Mucosa of descending colon (tissue), 3 donors: Measurements from ENCODE around the gene SNRPD3. TPM values are rescaled to one million over a fixed set of nuclear protein-coding genes. Genes with fewer than 3 reads are reported as not detected.

Experiments
- ATAC-seq: fragments of 200-7000 bp; cut with Tn5 transposase; one replicate; pipeline ENCODE4 v1.9.1; 2020; ENCODE audit warnings: mild to moderate bottlenecking, moderate library complexity
- DNase-seq, 3 donors: peaks; one replicate each; pipeline ENCODE4 v3.0.0-alpha.2; 2020
- H3K36me3 ChIP-seq: fragments of 200-600 bp; one replicate; pipeline ENCODE4 v1.8.0; 2021; ENCODE audit warnings: low read depth, mild to moderate bottlenecking
- H3K4me1 ChIP-seq: fragments of 200-600 bp; one replicate; pipeline ENCODE4 v1.8.0; 2021; ENCODE audit warnings: low read depth, mild to moderate bottlenecking
- H3K4me3 ChIP-seq: fragments of 200-600 bp; one replicate; pipeline ENCODE4 v1.8.0; 2021; ENCODE audit warnings: mild to moderate bottlenecking
- H3K9me3 ChIP-seq: fragments of 200-600 bp; one replicate; pipeline ENCODE4 v1.8.0; 2021; ENCODE audit warnings: mild to moderate bottlenecking
- CTCF ChIP-seq: fragments of 200-600 bp; IDR thresholded peaks from one replicate; pipeline ENCODE4 v1.8.0; 2022; ENCODE audit warnings: antibody characterized with exemption, mild to moderate bottlenecking
- intact Hi-C, 2 donors: fragments of 100-400 bp; cut with DNase I in 1 of 2; cut with micrococcal nuclease in 1 of 2; formaldehyde crosslinking; loops; one replicate each; pipeline versions ENCODE4 v1.11.0 to v1.11.1; 2022; cut with DNase I, micrococcal nuclease
- total RNA-seq, 3 donors: library from RNA; stranded (reverse); fragmentation: NEBNext Ultra II Directional in 2 of 3; extraction: Animal tissue kit (Norgen Biotek cat#: 25700) in 2 of 3; gene quantifications; one replicate each; pipeline versions ENCODE4 v1.2.1 to v1.2.4, GENCODE V29; 2021 to 2023
- donor health status: DM: no; HTN: no; CAD: no; lungs with moderate emphysema.
- donor health status: DM: no; HTN: no; CAD: no.
- donor health status: DM: no; HTN: yes; CAD: no.

SNRPD3 gene
- total RNA-seq, 3 donors from 2014 or later, result 56.6 to 77.6 (median 77.2) TPM

GRCh38 chr22:24587948-24588347 lies 32.1 kb downstream of the SNRPD3 start:
- no peaks in the 10 kb centered on the region for H3K4me1 ChIP-seq
- H3K9me3 ChIP-seq, result no peaks in the 10 kb centered on the region
- no peaks in the 10 kb centered on the region for H3K36me3 ChIP-seq
- no peak for DNase-seq
- no peak overlapping the region for H3K4me3 ChIP-seq
- no peak for TF ChIP-seq CTCF
- no peak for ATAC-seq
- intact Hi-C loops, result no loop called here

DNA sequence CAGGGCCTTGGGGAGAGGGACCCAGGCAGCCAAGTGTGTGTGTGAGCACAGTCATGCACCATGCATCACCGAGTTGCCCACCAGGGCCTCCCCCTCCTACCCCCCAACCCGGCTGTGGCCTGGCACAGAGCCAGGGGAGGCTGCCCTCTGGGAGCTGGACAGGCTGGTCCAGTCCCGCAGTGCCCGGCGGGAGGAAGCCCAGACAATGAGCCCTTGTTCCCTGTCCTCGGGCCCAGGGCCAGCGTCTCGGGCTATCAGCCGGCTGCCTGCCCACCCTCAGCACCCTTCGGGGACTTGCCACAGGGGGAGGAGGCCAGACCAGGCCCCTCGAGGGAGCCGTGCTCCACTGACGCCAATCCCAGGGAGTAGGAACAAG lies 32.6 kb downstream of the SNRPD3 start:
- intact Hi-C loops, result no loop called here
- H3K4me3 ChIP-seq, result no peak overlapping the region
- ATAC-seq (no peak), DNase-seq (no peak)
- no peaks in the 10 kb centered on the region for H3K36me3 ChIP-seq
- H3K9me3 ChIP-seq, result no peaks in the 10 kb centered on the region
- no peak for TF ChIP-seq CTCF
- no peaks in the 10 kb centered on the region for H3K4me1 ChIP-seq

DNA sequence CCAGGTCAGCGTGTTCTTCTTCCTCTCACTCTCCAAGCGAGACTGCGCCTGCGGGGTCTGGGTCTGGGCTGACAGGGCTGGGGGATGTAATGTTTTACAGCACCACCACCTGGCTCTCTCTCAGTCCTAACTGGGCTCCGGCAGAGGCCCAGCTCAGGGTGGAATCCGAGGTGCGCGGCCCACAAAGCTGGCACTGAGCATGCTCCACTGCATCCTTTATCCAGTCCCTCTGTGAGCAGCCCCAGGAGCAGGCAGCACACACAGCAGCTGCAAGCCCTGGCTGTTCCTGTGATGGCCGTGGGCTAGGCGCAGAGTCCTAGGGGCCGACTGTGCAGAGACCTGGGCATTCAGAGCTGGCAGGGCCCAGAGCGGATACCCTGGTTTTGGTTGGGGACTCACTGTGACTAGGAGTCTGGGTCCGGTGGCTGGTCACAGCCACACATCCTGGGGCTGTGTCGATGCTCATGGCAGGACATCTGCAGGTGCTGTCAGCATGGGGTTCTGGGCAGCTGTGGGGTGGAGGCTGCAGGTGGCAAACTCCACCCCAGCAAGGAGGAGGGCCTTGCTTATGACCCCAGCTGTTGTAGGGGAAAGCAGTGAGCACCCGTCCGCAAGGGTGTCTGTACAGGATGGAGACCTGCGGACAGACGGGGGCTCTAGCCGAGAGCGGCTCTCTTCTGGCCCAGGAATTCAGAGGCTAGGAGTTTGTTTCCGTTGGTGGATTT lies 33.1 kb downstream of the SNRPD3 start:
- intact Hi-C loops, result no loop called here
- Histone ChIP-seq H3K9me3 (no peaks in the 10 kb centered on the region), H3K4me3 (no peak overlapping the region), H3K4me1 (peaks cover 4% of the 10 kb centered on the region), H3K36me3 (no peaks in the 10 kb centered on the region)
- no peak for TF ChIP-seq CTCF
- ATAC-seq, result no peak
- no peak for DNase-seq

DNA sequence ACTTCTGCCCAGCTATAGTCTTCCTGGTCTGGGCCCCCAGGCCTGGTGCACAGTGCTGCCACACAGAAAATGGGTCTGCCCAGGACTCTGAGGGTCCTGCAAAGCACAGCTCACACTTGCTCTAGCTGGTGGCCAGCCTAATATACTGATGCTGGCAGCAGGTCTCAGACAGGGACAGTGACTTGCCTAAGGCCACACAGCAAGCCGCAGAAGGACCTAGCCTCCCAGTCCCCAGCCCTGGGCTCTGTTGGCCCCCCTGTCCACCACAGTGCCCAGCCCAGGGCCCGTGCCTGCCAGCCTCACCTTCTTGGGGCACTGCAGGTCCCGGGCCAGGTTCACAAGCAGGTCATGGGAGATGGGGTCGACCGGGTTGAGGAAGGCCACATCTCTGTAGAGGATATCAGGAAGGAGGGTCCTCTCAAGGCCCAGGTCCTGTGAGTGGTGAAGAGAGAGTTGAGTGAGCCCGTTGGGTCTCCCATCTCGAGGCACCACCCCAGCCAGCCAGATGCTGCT lies 33.8 kb downstream of the SNRPD3 start:
- intact Hi-C loops, result no loop called here
- no peak for DNase-seq
- no peak overlapping the region for H3K4me3 ChIP-seq
- no peaks in the 10 kb centered on the region for H3K9me3 ChIP-seq
- no peak for TF ChIP-seq CTCF
- H3K4me1 ChIP-seq, result peaks cover 5% of the 10 kb centered on the region
- no peaks in the 10 kb centered on the region for H3K36me3 ChIP-seq
- no peak for ATAC-seq

- ATAC-seq (no peak), DNase-seq (no peak)
- no peak for TF ChIP-seq CTCF
- no peaks in the 10 kb centered on the region for H3K36me3 ChIP-seq
- H3K4me1 ChIP-seq, result peaks cover 5% of the 10 kb centered on the region
- no peaks in the 10 kb centered on the region for H3K9me3 ChIP-seq
- no peak overlapping the region for H3K4me3 ChIP-seq
- intact Hi-C loops, result no loop called here
Observed at GRCh38 chr22:24590596-24591173, 34.9 kb downstream of the SNRPD3 start.
